K562 (cell line): ENCODE measurements around the gene TRNAU1AP. TPM values are rescaled to one million over a fixed set of nuclear protein-coding genes. Genes with fewer than 3 reads are reported as not detected.

Experiments
- ATAC-seq: fragments of 200-7000 bp; cut with Tn5 transposase; 3 replicates; pipeline ENCODE4 v1.9.1; 2020; ENCODE audit warnings: moderate library complexity
- BruUV-seq: library from RNA; stranded (reverse); fragments of 400-500 nt; replicated peaks from 2 replicates; lab custom pipeline; 2021; lab: Mats Ljungman, UMichigan
- CTCF ChIA-PET: fragments of 300-600 bp; formaldehyde crosslinking; extraction: SDS; loops from one replicate; lab custom pipeline; 2021; ENCODE audit warnings: low intra/inter-chr PET ratio; lab: Yijun Ruan, JAX
- POLR2A ChIA-PET: fragments of 300-600, 350-650 bp; sonication (Branson Sonifier 250); formaldehyde crosslinking; extraction: SDS; loops from one replicate; lab custom pipeline; 2021; ENCODE audit warnings: antibody characterized with exemption, inconsistent platforms; lab: Yijun Ruan, JAX
- DNase-seq, 4 experiments: peaks; one replicate each; pipeline versions ENCODE4 v3.0.0 to v3.0.0-alpha.2; 2011 to 2018; ENCODE audit warnings: low spot score in 3 of 4, mixed read lengths in 3 of 4; ENCODE audit errors: extremely low read depth in 1 of 4
- FAIRE-seq: peaks from 2 replicates; lab custom pipeline; 2011; peaks lifted over from hg19 to GRCh38; lab: Jason Lieb, UNC
- H2AFZ ChIP-seq: 2 replicates; pipeline ENCODE4 v1.6.0; 2011; ENCODE audit warnings: low read depth, low read length, control low read depth, inconsistent platforms
- H3K27ac ChIP-seq: fragments of 200-600 bp; 3 replicates; pipeline ENCODE4 v1.8.0; 2011; ENCODE audit warnings: low read depth, mild to moderate bottlenecking, control low read depth, inconsistent platforms, low read length, moderate library complexity, mixed read lengths; ENCODE audit errors: extremely low read depth
- H3K27me3 ChIP-seq, 2 experiments: fragments of 300-600 bp in 1 of 2; 2 replicates in 1 of 2; 3 replicates in 1 of 2; pipeline versions ENCODE4 v1.6.0 to v1.8.0; 2011; ENCODE audit warnings: inconsistent platforms in 2 of 2, low read length in 2 of 2, mild to moderate bottlenecking in 1 of 2, mixed read lengths in 1 of 2, moderate library complexity in 1 of 2; ENCODE audit not compliant: control insufficient read depth in 2 of 2, insufficient read depth in 2 of 2
- H3K36me3 ChIP-seq: fragments of 300-600 bp; 3 replicates; pipeline ENCODE4 v1.8.0; 2011; ENCODE audit warnings: mild to moderate bottlenecking, low read length, inconsistent platforms; ENCODE audit not compliant: control insufficient read depth, insufficient read depth
- H3K4me1 ChIP-seq, 2 experiments: fragments of 200-600 bp in 1 of 2; replicated peaks in 1 of 2; 2 replicates in 1 of 2; 3 replicates in 1 of 2; pipeline versions ENCODE4 v1.5.1 to v1.8.0; 2011; ENCODE audit warnings: inconsistent platforms in 2 of 2, low read length in 2 of 2, mild to moderate bottlenecking in 1 of 2, mixed read lengths in 1 of 2, moderate library complexity in 1 of 2; ENCODE audit not compliant: control insufficient read depth in 2 of 2, insufficient read depth in 2 of 2
- H3K4me2 ChIP-seq: 2 replicates; pipeline ENCODE4 v1.6.1; 2011; ENCODE audit warnings: low read length, control low read depth, inconsistent platforms, mixed read lengths; ENCODE audit not compliant: insufficient read depth
- H3K4me3 ChIP-seq: fragments of 200-600 bp; sonication (generic), shearing (Covaris generic); 2 replicates; pipeline ENCODE4 v1.5.1; 2016; ENCODE audit warnings: control low read depth, inconsistent platforms
- H3K79me2 ChIP-seq: fragments of 200-600 bp; 3 replicates; pipeline ENCODE4 v1.8.0; 2011; ENCODE audit warnings: low read length, inconsistent platforms; ENCODE audit not compliant: control insufficient read depth, insufficient read depth
- H3K9ac ChIP-seq, 2 experiments: 2 replicates each; pipeline versions ENCODE4 v1.6.0 to v1.6.1; 2011; ENCODE audit warnings: low read depth in 2 of 2, low read length in 2 of 2, control low read depth in 1 of 2, inconsistent platforms in 1 of 2, mild to moderate bottlenecking in 1 of 2, mixed read lengths in 1 of 2; ENCODE audit not compliant: insufficient read depth in 1 of 2
- H3K9me1 ChIP-seq: one replicate; pipeline ENCODE4 v1.6.0; 2011; ENCODE audit warnings: inconsistent platforms, mild to moderate bottlenecking, low read length, moderate library complexity; ENCODE audit not compliant: control insufficient read depth, insufficient read depth
- H3K9me3 ChIP-seq: replicated peaks from 2 replicates; pipeline ENCODE4 v1.5.1; 2011; ENCODE audit warnings: low read depth, low read length, inconsistent platforms; ENCODE audit not compliant: control insufficient read depth, insufficient read depth
- H4K20me1 ChIP-seq: replicated peaks from 2 replicates; pipeline ENCODE4 v1.6.1; 2011; ENCODE audit warnings: low read length, inconsistent platforms, mixed read lengths; ENCODE audit not compliant: control insufficient read depth, insufficient read depth
- HLTF ChIP-seq: fragments of 450-650 bp; IDR thresholded peaks from 2 replicates; pipeline ENCODE4 v1.6.1; 2016
- NR2C2 ChIP-seq, 2 experiments: fragments of 200-800 bp in 1 of 2; sonication (Bioruptor generic) in 1 of 2; sonication (generic) in 1 of 2; formaldehyde crosslinking in 1 of 2; IDR thresholded peaks; 2 replicates each; pipeline versions ENCODE4 v1.6.1 to v1.8.0; 2016 to 2022; ENCODE audit warnings: mild to moderate bottlenecking in 1 of 2, missing compliant biosample characterization in 1 of 2, missing genetic modification characterization in 1 of 2, missing genetic modification reagents in 1 of 2
- XRCC3 ChIP-seq: fragments of 450-650 bp; IDR thresholded peaks from 2 replicates; pipeline ENCODE4 v1.6.1; 2017; ENCODE audit warnings: mild to moderate bottlenecking, moderate library complexity
- ZNF696 ChIP-seq: fragments of 250-450 bp; sonication (Bioruptor Pico); conservative IDR thresholded peaks from 2 replicates; pipeline ENCODE4 v1.4.0; 2020; ENCODE audit warnings: mild to moderate bottlenecking, moderate library complexity
- ZNF717 ChIP-seq: fragments of 250-450 bp; sonication (Bioruptor Pico); IDR thresholded peaks from 2 replicates; pipeline ENCODE4 v1.5.0; 2021
- WGBS: fragments of 100-300 bp; shearing (Covaris generic); methylation state at CpG from one replicate; pipeline ENCODE4 v1.1.6; 2016; ENCODE audit warnings: low coverage, mixed read lengths; ENCODE audit not compliant: insufficient coverage; ENCODE audit errors: missing lambda C conversion rate; 5-methylcytosine and 5-hydroxymethylcytosine counted together
- in situ Hi-C: fragments of 300-500 bp; cut with MboI; formaldehyde crosslinking; loops from 4 replicates; pipeline ENCODE4 v1.15.0; 2018; ENCODE audit warnings: inconsistent platforms, mixed read lengths
- intact Hi-C: fragments of 100-400 bp; cut with micrococcal nuclease; formaldehyde crosslinking; loops from 2 replicates; pipeline ENCODE4 v1.14.2; 2022
- polyA plus RNA-seq, 8 experiments: library from polyadenylated mRNA; depleted of rRNA in 4 of 8; stranded (reverse) in 5 of 8; unstranded in 3 of 8; fragments of >200 nt; fragmentation: Nextera tagmentation in 2 of 8; fragmentation: Illumina TruSeq in 1 of 8; extraction: Ambion mirVana in 2 of 8; extraction: Trizol in 1 of 8; gene quantifications; 2 replicates each; pipeline versions ENCODE4 v1.2.1 to v1.2.3, GENCODE V29; 2011 to 2014; ENCODE audit warnings: inconsistent platforms in 1 of 8, missing spikeins in 1 of 8
- total RNA-seq, 7 experiments: library from RNA; depleted of rRNA in 6 of 7; stranded (reverse); fragments of >200 nt in 6 of 7; fragmentation: Illumina TruSeq in 2 of 7; extraction: Trizol in 2 of 7; gene quantifications; 2 replicates each; pipeline versions ENCODE4 v1.2.1 to v1.2.3, GENCODE V29; 2011 to 2021; ENCODE audit warnings: low replicate concordance in 1 of 7
- TF ChIP-seq, protein P1 (sequence below): fragments of 450-650 bp; formaldehyde crosslinking; conservative IDR thresholded peaks from 2 replicates; pipeline ENCODE4 v1.4.0; 2022; ENCODE audit warnings: mild to moderate bottlenecking, missing genetic modification characterization

TRNAU1AP gene
- total and polyA plus RNA-seq, 9 of the 15 experiments (the other 6 are each of a cell fraction or from before 2014, with no cell fraction given) = 34.9 to 110 (median 46.3) TPM

DNA sequence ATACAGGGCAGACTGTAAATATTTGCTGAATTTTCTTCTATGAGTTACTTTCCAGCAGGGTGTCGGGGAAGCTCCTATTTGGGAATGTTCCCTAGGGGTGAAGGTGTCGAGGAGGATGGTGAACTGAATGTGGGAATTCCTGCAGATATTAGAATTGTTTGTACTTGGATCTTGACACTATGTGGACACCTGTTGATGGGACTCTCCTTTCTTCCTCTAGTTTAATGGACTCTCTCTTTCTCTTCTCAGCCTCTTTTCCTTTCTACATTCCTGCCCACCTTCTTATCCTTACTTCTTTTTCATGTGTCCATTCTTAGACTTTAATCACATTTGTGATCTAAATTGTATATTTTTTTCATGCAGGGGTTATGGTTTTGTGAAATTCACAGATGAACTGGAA is 14.0 kb downstream of the TRNAU1AP start (continued):
- no peak for TF ChIP-seq XRCC3

DNA sequence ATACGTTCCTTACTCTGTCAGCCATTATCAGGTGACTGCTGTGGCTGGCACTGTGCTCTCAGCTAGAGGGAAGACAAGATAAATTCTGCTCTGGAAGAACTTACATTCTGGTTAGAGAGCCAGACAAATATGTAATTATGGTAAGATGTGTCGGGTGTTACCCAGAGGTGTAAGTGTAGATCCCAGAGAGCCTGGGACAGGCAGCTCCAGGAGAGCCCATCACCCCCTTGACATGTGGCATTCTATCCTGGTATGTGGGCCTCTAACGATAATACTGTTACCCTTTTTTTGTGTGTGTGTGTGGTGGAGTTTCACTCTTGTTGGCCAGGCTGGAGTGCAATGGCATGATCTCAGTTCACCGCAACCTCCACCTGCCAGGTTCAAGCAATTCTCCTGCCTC is 19.0 kb downstream of the TRNAU1AP start:
- ATAC-seq (no peak), DNase-seq (no peak), FAIRE-seq (no peak)
- BruUV-seq = no TSS peak
- H3K4me1 ChIP-seq = no peaks in the 10 kb centered on the region
- H3K9ac ChIP-seq = no peak overlapping the region
- H3K27me3 ChIP-seq = no peaks in the 10 kb centered on the region
- H3K27ac ChIP-seq = no peak overlapping the region
- in situ Hi-C loops (no loop called here), intact Hi-C loops (no loop called here)
- no peaks in the 10 kb centered on the region for H3K9me3 ChIP-seq
- H3K36me3 ChIP-seq = peaks cover 59% of the 10 kb centered on the region; the same call in 2 of the 3 replicates
- TF ChIP-seq, protein P1, sequence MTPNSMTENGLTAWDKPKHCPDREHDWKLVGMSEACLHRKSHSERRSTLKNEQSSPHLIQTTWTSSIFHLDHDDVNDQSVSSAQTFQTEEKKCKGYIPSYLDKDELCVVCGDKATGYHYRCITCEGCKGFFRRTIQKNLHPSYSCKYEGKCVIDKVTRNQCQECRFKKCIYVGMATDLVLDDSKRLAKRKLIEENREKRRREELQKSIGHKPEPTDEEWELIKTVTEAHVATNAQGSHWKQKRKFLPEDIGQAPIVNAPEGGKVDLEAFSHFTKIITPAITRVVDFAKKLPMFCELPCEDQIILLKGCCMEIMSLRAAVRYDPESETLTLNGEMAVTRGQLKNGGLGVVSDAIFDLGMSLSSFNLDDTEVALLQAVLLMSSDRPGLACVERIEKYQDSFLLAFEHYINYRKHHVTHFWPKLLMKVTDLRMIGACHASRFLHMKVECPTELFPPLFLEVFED (CRISPR knock-in tag) = no peak
- TF ChIP-seq ZNF696 (CRISPR knock-in tag) (no peak), ZNF717 (CRISPR knock-in tag) (no peak), NR2C2 (CRISPR knock-in tag; IDR thresholded peaks at IDR 0.05) (no peak), NR2C2 (tag; IDR thresholded peaks at IDR 0.05) (no peak), HLTF (no peak)
- H3K4me2 ChIP-seq = no peak overlapping the region
- no peak overlapping the region for H2AFZ ChIP-seq
- H3K4me3 ChIP-seq = no peak overlapping the region
- POLR2A ChIA-PET = interaction anchor here (1.2 to 6.4 kb wide), 3 partner anchors 9 to 21 kb away, joined by 3 to 119 read pairs (median 7); partner anchors contain the start of gene TRNAU1AP
- CTCF ChIA-PET = no interaction called here
- 86% methylated on average over 4 of the region's 4 CpGs for WGBS
- H3K9me1 ChIP-seq = no peaks in the 10 kb centered on the region
- H3K79me2 ChIP-seq = no peaks in the 10 kb centered on the region
- H4K20me1 ChIP-seq = no peaks in the 10 kb centered on the region
